Measurements from ENCODE around the gene GPR35. TPM values are rescaled to one million over a fixed set of nuclear protein-coding genes. Genes with fewer than 3 reads are reported as not detected.

Gene GPR35
- total RNA-seq, 1 donor from 2014 or later, result 0.82 TPM

DNA sequence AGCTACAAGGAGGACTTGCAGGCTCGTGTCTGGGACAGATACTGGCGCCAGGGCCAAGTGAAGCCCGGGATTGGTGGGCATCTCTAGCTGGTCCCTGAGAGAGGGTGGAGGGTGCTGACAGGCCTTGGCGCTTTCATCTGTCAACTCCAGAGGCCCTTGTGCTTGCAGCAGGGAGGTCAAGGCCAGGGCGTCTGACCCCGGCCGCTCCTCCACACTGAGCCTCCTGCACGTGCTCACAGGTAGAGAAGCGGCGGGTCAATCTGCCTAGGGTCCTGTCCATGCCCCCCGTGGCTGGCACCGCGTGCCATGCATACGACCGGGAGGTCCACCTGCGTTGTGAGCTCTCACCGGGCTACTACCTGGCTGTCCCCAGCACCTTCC, 29.2 kb upstream of the GPR35 start:
- H3K9ac ChIP-seq (ENCODE audit: low read length), result no peak overlapping the region
- FAIRE-seq (no peak), DNase-seq (ENCODE audit: low read depth) (no peak)
- peaks cover 23% of the 10 kb centered on the region for H3K79me2 ChIP-seq (ENCODE audit: insufficient read depth, low read length)
- peaks cover 9% of the 10 kb centered on the region for H3K36me3 Mint-ChIP-seq (ENCODE audit: low read depth, unreplicated experiment)
- no peaks in the 10 kb centered on the region for H3K27me3 ChIP-seq (ENCODE audit: insufficient read depth, low read length)
- H3K4me3 Mint-ChIP-seq (ENCODE audit: unreplicated experiment), result no peak overlapping the region
- H3K9me3 ChIP-seq (ENCODE audit: insufficient read depth, low read depth, low read length), result no peaks in the 10 kb centered on the region
- TF ChIP-seq EZH2 (IDR thresholded peaks at IDR 0.05; ENCODE audit: insufficient read depth, low read length), result no peak
- TF ChIP-seq, protein P1, sequence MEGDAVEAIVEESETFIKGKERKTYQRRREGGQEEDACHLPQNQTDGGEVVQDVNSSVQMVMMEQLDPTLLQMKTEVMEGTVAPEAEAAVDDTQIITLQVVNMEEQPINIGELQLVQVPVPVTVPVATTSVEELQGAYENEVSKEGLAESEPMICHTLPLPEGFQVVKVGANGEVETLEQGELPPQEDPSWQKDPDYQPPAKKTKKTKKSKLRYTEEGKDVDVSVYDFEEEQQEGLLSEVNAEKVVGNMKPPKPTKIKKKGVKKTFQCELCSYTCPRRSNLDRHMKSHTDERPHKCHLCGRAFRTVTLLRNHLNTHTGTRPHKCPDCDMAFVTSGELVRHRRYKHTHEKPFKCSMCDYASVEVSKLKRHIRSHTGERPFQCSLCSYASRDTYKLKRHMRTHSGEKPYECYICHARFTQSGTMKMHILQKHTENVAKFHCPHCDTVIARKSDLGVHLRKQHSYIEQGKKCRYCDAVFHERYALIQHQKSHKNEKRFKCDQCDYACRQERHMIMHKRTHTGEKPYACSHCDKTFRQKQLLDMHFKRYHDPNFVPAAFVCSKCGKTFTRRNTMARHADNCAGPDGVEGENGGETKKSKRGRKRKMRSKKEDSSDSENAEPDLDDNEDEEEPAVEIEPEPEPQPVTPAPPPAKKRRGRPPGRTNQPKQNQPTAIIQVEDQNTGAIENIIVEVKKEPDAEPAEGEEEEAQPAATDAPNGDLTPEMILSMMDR (IDR thresholded peaks at IDR 0.05; ENCODE audit: insufficient read depth, low read depth, low read length), result no peak
- peaks cover 55% of the 10 kb centered on the region for H4K20me1 ChIP-seq (ENCODE audit: insufficient read depth, low read length)
- H3K9me3 Mint-ChIP-seq (ENCODE audit: unreplicated experiment), result no peaks in the 10 kb centered on the region
- no peak overlapping the region for H2AFZ ChIP-seq (ENCODE audit: low read depth, low read length)
- H3K36me3 ChIP-seq (ENCODE audit: insufficient read depth, low read length), result peaks cover 4% of the 10 kb centered on the region
- no peak overlapping the region for H3K27ac Mint-ChIP-seq (ENCODE audit: unreplicated experiment)
- H3K27ac ChIP-seq (ENCODE audit: low read depth, low read length), result no peak overlapping the region
- peaks cover 6% of the 10 kb centered on the region for H3K4me1 ChIP-seq (ENCODE audit: insufficient read depth, low read length)
- H3K4me2 ChIP-seq (ENCODE audit: low read length), result no peak overlapping the region
- no peak overlapping the region for H3K4me3 ChIP-seq (ENCODE audit: insufficient read depth, low read depth, low read length)
- peaks cover 6% of the 10 kb centered on the region for H3K4me1 Mint-ChIP-seq (ENCODE audit: low read depth, unreplicated experiment)
- no peaks in the 10 kb centered on the region for H3K27me3 Mint-ChIP-seq (ENCODE audit: low read depth, unreplicated experiment)

DNA sequence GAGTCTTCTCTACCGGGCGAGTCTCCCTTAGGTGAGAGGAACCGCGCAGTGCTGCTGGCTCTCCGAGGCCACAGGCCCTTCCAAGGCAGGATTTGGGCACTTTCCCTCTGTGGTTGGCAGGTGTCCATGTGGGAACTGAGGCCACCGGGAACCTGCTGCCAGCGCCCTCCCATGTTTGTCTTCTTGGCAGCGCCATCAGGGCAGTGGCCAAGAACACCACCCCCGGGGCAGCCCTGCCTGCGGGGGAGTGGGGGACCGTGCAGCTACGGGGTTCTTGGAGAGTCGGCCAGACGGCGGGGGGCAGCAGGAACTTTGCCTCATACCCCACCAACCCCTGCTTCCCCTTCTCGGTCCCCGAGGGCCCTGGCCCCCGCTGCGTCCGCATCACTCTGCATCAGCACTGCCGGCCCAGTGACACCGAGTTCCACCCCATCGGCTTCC, 28.8 kb upstream of the GPR35 start:
- Histone ChIP-seq H3K4me2 (ENCODE audit: low read length) (no peak overlapping the region), H3K4me1 (ENCODE audit: insufficient read depth, low read length) (peaks cover 2% of the 10 kb centered on the region), H3K27ac (ENCODE audit: low read depth, low read length) (no peak overlapping the region), H2AFZ (ENCODE audit: low read depth, low read length) (no peak overlapping the region), H3K79me2 (ENCODE audit: insufficient read depth, low read length) (peaks cover 21% of the 10 kb centered on the region), H3K27me3 (ENCODE audit: insufficient read depth, low read length) (no peaks in the 10 kb centered on the region), H4K20me1 (ENCODE audit: insufficient read depth, low read length) (peaks cover 50% of the 10 kb centered on the region), H3K4me3 (ENCODE audit: insufficient read depth, low read depth, low read length) (no peak overlapping the region), H3K9me3 (ENCODE audit: insufficient read depth, low read depth, low read length) (no peaks in the 10 kb centered on the region), H3K36me3 (ENCODE audit: insufficient read depth, low read length) (peaks cover 2% of the 10 kb centered on the region), H3K9ac (ENCODE audit: low read length) (no peak overlapping the region)
- DNase-seq (ENCODE audit: low read depth) (no peak), FAIRE-seq (no peak)
- Mint-ChIP-seq H3K4me1 (ENCODE audit: low read depth, unreplicated experiment) (peaks cover 1% of the 10 kb centered on the region), H3K27ac (ENCODE audit: unreplicated experiment) (no peak overlapping the region), H3K9me3 (ENCODE audit: unreplicated experiment) (no peaks in the 10 kb centered on the region), H3K36me3 (ENCODE audit: low read depth, unreplicated experiment) (peaks cover 9% of the 10 kb centered on the region), H3K27me3 (ENCODE audit: low read depth, unreplicated experiment) (no peaks in the 10 kb centered on the region), H3K4me3 (ENCODE audit: unreplicated experiment) (no peak overlapping the region)
- no peak for TF ChIP-seq EZH2 (IDR thresholded peaks at IDR 0.05; ENCODE audit: insufficient read depth, low read length)

- H3K27ac Mint-ChIP-seq (ENCODE audit: unreplicated experiment), result no peak overlapping the region
Observed at GRCh38 chr2:240597054-240597418, 28.2 kb upstream of the GPR35 start.

More at GRCh38 chr2:240597054-240597418, 28.2 kb upstream of the GPR35 start:
- no peak overlapping the region for H3K4me3 Mint-ChIP-seq (ENCODE audit: unreplicated experiment)
- H3K9me3 Mint-ChIP-seq (ENCODE audit: unreplicated experiment), result no peaks in the 10 kb centered on the region
- H4K20me1 ChIP-seq (ENCODE audit: insufficient read depth, low read length), result peaks cover 45% of the 10 kb centered on the region
- H3K79me2 ChIP-seq (ENCODE audit: insufficient read depth, low read length), result peaks cover 16% of the 10 kb centered on the region
- H3K4me2 ChIP-seq (ENCODE audit: low read length), result no peak overlapping the region
- H3K9me3 ChIP-seq (ENCODE audit: insufficient read depth, low read depth, low read length), result no peaks in the 10 kb centered on the region
- H3K27me3 Mint-ChIP-seq (ENCODE audit: low read depth, unreplicated experiment), result no peaks in the 10 kb centered on the region
- no peaks in the 10 kb centered on the region for H3K4me1 ChIP-seq (ENCODE audit: insufficient read depth, low read length)
- H2AFZ ChIP-seq (ENCODE audit: low read depth, low read length), result no peak overlapping the region
- H3K4me3 ChIP-seq (ENCODE audit: insufficient read depth, low read depth, low read length), result no peak overlapping the region
- no peak overlapping the region for H3K9ac ChIP-seq (ENCODE audit: low read length)
- no peaks in the 10 kb centered on the region for H3K27me3 ChIP-seq (ENCODE audit: insufficient read depth, low read length)
- peaks cover 9% of the 10 kb centered on the region for H3K36me3 Mint-ChIP-seq (ENCODE audit: low read depth, unreplicated experiment)
- FAIRE-seq, result no peak
- TF ChIP-seq, protein P1 (IDR thresholded peaks at IDR 0.05; ENCODE audit: insufficient read depth, low read depth, low read length), result no peak
- TF ChIP-seq EZH2 (IDR thresholded peaks at IDR 0.05; ENCODE audit: insufficient read depth, low read length), result no peak
- no peaks in the 10 kb centered on the region for H3K36me3 ChIP-seq (ENCODE audit: insufficient read depth, low read length)
- H3K4me1 Mint-ChIP-seq (ENCODE audit: low read depth, unreplicated experiment), result no peaks in the 10 kb centered on the region
- DNase-seq (ENCODE audit: low read depth), result no peak
- H3K27ac ChIP-seq (ENCODE audit: low read depth, low read length), result no peak overlapping the region
